COLO668 (cell line): Measurements from ENCODE around the gene EID2B.

Source experiments
- DNase-seq: peaks from one replicate; lab custom pipeline; 2025; ENCODE audit not compliant: unreplicated experiment; lab: John Stamatoyannopoulos, UW

Gene EID2B, protein sequence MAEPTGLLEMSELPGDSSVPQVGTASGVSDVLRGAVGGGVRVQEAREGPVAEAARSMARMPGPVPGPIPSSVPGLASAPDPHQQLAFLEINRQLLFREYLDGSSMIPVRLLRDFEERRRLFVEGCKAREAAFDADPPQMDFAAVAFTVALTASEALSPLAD

DNA sequence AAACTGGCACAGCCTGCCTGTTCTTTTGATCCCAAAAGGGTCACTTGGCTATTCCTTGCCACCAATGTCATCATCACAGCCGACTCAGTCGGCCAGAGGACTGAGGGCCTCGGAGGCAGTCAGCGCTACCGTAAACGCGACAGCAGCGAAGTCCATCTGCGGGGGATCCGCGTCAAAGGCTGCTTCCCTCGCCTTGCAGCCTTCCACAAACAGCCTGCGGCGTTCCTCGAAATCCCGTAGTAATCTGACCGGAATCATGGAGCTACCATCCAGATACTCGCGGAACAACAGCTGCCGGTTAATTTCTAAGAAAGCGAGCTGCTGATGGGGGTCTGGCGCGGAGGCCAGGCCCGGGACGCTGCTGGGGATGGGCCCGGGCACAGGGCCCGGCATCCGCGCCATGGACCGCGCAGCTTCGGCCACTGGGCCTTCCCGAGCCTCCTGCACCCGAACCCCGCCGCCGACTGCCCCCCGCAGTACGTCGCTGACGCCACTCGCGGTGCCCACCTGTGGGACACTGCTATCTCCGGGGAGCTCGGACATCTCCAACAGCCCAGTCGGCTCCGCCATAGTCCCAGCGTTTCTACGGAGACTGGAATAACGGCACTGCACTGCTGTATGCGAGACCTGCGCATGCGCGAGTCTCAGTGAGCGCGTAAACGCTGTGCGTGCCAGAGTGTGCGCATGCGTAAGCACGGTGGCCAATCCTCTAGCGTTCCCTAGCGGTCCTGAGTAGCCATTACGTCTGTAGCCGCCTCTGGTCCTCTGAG is at the start of gene EID2B:
TSS of gene EID2B (minus strand) at position 620 of the 770 bp plus-strand sequence. CDS start at position 570, 50 bp downstream.
- peak; percentile 96 for DNase-seq

DNA sequence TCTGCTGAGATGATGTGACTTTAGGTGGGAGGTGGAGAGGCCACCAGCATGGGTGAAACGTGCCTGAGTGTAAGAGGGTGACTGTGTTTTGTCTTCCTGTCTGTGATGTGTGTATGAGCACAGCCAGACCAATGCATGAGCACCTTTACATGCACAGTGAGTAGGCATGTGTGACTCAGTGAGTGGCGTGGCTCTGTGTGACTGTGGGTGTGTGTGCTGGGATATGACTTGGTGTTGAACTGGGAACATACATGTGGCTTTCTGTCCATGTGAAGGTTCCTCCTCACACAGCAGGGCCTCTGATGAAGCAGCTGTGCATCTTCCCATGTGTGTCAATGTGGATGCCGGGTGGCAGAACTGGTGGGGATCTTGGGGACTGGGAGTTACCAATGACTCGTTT is 49.8 kb upstream of the EID2B start:
- DNase-seq = no peak

DNA sequence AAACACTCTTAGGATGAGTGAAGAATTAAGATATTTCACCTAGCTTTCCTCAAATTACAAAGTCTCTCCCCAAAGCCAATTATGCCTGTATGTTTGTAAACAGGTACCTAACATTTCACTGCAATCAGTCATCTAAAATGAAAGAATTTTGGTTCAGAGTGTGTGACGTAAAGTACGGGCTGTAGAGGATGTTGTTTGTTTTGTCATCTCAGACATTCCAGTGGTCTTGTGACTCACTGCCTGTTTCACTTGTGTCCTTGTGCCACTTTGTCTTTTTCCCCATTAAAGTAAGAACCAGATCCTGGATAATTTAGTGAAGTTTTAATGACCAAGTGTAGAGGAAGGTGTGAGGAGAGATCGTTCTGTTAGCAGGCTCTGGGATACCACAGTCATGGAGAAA is 36.0 kb upstream of the EID2B start:
- DNase-seq = no peak

DNA sequence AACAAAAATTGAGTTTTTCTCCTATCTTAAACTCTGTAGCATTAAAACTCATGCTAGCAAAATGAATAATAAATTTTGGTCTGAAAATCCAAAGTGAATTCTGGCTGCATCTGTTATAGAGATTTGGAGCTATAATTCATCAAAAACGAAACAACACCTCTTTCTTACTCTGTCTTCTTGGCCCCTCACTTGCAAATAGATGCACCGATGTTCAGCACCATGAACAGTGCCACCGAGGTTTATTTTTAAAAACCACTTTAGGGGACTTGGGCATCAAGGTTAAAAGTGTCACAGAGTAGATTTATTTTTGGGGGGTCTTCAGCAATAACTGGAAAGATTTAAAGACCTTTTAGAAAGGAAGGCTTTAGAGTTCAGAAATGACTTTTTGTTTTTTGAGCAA is 33.4 kb upstream of the EID2B start:
- no peak for DNase-seq

DNA sequence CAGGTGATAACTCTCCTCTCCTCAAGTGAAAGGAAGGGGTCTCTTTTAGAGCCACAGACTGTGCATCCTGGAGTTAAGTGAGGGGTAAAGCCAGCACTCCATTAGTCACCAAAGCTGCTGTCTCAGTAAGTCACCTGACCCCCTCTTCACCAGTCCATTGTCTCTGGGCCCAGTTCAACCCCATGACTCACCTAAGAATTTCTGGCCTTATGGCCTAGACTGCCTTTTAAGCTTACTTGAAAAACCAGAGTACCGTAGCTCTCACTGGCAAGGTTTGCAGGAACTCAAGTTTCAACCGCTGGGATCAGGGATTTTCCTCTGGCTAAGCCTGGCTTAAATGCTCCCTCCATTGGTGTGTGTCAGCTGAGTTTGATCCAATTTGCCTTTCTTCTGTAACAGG is 30.8 kb upstream of the EID2B start:
- DNase-seq = peak; percentile 10

DNA sequence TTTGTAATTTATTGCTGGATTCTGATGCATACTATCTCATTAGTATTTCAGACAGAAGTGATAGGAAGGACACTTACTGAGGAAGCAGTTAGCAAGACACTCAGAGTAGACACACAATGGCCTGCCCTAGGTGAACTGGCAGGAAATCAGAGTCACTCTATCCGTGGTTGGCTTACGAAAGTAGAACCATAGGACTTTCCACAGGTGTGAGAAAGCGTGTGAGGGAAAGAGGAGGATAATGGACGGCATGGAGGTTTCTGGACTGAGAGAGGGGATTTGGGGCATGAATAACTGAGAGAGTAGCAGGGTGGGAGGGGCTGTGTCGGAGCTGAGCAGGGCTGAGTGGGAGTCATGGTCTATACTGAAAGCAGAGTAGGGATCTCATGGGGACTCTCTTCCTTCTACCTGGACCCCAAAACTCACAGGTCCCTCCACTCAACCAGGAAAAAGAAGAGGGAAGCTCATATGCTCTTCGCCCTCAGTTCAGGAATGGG is 26.0 kb upstream of the EID2B start:
- DNase-seq = peak; percentile 25

DNA sequence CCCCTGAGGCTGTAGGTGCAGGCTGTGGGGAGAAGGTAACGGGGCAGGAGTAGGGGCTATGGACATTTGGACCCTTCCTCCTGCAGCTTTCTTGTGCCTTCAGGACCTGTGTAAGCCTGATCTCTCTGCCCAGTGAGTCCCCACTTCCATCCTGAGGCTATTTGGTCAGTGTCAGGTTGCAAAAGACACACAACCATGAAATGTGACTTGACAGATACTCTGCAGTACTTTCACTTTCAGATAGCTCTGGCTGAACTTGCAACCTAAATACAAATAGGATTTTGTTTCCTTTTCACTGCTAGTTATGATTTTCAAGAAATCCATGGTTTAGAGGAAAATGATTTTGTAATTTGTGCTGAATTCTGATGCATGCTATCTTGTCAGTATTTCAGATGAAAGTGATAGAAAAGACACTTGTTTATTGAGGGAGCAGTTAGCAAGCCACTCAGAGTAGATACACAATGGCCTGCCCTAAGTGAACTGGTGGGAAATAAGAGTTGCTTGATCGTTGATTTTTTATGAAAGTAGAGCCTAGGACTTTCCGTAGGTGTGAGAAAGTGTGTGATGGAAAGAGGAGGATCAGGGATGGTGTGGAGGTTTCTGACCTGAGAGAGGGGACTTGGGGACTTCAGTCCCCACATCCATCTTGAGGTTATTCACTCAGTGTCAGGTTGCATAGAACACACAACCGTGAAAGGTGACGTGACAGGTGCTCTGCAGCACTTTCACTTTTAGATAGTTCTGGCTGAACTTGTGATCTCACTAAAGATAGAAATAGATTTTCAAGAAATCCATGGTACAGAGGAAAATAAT is 25.4 kb upstream of the EID2B start:
- peak; percentile 72 for DNase-seq

DNA sequence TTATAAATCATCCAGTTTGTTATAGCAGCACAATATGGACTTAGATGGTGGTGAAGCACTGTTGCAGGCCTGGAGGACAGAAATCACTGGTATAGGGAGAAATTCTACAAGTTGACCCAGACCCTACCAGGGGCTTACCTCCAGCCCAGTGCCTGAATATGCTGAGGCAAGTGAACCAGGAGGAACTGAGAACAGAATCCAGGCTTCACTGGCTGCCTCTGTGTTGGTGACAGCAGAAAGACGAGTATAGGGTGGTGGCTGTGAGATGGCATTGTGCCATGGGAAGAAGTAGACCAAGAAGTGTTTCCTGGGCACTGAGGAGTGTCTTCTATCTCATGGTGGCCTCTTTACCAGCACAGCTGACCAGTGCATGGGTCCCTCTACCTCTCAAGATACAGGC is 23.2 kb upstream of the EID2B start:
- no peak for DNase-seq

DNA sequence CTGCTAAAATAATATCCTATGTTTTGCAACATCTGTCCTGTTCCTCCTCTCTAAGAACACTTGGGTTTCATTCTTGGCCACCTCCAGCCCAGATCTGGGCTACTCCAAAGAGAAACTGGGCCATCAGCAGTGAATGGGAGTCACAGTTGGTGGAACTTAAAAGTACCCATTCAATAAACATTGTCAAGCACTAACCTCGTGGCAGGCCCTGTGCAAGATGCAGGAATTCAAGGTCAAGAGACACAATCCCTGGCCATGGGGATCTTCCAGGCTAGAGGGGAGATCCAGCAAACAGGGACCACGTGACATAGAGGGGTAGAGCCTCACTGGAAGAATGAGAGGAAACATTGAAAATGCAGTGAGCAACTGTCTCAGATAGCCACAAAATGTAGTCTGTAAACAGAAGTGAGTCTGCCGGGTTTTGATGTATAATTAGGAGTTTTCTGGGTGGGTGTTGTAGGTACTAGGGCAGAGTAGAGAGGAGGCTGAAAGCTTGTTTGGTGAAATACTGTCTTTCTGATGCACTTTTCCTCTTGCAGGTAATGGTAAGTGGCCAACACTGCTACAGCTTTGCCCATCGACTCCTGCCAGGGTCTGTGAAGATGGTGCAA is 22.2 kb upstream of the EID2B start:
- no peak for DNase-seq

DNA sequence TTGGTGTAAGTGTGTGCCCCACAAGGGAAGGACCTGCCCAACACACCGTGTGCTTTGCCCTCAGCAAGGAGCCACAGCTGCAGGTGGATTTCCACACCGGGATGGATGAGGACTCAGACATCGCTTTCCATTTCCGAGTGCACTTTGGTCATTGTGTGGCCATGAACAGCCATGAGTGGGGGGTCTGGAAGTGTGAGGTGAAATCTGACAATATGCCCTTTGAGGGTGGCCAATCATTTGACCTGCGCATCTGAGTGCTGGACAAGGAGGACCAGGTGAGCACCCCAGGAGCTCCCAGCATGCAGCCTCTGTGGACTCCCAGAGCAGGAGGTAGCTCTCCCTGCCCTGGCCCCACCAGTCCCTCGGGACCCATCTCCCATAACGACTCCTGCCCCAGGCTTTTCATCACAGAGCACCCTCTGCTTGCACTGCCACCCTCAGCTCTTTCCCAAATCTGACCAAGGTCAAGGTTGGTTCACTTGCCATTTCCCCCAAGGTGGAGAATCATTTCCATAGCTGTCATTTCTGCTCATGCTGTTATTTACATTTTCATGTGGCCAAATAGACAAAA is 20.5 kb upstream of the EID2B start:
- no peak for DNase-seq

DNA sequence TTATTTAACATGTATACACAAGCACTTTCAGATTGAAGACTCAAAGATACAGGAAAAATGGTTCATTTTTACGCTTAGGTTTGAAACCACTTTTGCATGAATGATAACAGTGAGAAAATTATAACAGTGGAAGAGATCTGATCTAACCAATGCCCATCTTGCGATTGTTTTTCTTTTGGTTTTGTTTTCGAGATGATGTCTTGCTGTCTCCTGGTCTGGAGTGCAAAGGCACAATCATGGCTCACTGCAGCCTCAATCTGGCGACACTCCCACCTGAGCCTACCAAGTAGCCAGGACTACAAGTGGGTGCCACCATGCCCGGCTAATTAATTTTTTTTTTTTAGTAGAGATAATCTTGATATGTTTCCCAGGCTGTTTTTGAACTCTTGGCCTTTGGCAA is 17.5 kb upstream of the EID2B start:
- DNase-seq = no peak

DNA sequence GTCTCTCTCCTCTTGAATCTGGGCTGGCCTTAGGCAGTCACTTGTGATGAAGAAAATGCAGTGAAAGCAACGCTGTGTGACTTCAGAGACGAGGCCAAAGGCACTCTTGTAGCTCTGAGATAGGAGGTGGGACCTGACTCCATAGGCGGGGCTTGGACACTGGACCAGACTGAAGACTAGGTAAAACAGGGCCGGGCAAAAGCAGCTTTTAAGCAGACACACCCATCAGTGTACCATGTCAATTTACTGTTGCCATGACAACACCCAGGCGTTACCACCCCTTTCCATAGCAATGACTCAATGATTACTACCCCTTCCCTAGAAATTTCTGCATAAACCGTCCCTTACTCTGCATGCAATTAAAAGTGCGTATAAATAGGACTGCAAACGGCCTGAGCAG is 13.9 kb upstream of the EID2B start:
- no peak for DNase-seq

DNA sequence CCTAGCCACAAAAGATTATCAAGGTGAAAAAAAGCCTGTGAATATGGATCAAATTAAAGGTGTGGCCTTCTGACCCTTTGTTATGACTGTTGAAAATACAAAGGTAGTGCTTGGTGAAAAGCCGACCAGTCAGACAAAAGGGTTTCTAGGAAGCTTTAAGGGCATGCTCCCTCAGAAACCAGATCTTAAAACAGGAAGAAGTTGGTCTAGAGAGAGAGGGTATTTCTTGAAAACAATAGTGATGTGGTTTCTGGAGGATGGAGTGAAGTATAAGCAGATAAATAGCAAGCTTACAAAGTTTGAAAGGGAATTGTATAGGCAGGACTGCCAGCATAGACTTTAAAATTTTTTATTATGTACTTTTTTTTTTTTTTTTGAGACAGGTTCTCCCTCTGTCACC is 12.3 kb upstream of the EID2B start:
- DNase-seq = no peak

DNA sequence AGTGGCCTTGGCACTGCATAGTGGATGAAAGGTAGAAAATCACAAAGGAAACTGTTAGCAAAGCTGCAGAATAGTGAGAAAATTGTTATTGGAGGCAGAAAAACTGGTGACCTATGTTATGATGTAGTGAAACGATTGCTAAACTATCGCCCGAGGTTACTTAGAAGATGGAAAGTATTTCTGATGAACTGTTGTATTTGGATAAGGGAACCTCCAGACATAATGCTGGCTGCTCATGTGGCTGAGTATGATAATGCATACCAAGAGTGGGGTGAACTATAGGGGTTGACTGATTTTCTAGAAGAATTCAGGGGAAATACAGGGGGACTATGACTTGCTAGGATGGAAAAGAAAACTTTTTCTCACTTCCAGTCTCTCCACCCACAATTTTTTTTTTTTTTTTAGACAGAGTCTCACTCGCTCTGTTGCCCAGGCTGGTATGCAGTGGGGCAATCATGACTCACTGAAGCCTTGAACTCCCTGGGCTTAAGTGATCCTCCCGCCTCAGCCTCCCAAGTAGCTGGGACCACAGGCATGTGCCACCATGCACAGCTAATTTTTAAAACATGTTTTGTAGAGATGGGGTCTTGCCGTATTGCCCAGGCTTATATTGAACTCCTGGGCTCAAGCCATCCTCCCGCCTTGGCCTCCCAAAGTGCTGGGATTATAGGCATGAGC is 11.7 kb upstream of the EID2B start:
- DNase-seq = no peak

DNA sequence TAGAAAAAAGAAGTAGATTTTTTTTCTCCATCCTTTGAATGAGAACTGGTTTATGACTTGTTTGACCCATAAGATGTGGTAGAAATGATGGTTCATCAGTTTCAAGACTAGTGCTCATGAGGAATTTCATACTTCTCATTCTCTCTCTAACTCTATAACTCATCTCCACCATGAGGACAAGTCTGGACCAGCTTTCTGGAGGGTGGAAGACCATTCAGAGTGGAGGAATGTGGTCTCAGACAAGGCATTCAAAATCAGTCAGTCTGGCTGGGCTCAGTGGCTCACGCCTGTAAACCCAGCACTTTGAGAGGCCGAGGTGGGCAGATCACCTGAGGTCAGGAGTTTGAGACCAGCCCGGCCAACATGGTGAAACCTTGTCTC is 10.8 kb upstream of the EID2B start:
- DNase-seq = no peak

DNA sequence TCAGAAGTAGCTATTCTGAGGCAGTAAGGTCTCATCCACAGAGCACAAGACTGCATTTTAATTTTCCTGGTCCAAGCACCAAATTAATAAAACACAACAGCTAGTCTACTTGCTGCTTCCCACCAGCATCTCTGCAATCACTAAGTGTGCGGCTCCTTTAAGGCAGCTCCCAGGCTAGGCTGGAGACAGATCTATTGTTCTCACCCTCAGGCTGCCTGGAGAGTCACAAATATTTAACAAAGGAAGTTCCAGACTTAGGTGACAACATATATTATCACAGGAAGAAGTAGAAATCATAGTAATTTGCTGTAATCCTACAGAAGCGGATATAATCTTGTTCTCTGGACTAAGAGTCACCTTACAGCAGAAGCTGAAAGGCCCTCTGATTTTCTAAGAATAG is 9.6 kb upstream of the EID2B start:
- DNase-seq = no peak

DNA sequence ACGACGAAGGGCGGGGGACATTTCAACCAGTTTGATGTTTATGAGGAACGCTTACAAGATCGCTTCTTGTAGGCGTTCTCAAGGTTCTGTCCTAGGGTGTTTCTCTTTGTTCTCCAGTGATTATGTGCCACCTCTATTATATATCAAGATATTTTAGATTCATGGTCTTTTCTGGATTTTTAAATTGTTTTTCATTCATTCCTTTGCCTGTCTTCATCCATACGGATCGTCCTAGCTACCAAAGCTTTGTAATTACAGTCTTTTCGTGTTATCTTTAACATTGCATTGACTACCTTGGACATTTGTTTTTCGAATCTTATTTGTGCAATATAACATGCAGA is 7.7 kb upstream of the EID2B start:
- no peak for DNase-seq

DNA sequence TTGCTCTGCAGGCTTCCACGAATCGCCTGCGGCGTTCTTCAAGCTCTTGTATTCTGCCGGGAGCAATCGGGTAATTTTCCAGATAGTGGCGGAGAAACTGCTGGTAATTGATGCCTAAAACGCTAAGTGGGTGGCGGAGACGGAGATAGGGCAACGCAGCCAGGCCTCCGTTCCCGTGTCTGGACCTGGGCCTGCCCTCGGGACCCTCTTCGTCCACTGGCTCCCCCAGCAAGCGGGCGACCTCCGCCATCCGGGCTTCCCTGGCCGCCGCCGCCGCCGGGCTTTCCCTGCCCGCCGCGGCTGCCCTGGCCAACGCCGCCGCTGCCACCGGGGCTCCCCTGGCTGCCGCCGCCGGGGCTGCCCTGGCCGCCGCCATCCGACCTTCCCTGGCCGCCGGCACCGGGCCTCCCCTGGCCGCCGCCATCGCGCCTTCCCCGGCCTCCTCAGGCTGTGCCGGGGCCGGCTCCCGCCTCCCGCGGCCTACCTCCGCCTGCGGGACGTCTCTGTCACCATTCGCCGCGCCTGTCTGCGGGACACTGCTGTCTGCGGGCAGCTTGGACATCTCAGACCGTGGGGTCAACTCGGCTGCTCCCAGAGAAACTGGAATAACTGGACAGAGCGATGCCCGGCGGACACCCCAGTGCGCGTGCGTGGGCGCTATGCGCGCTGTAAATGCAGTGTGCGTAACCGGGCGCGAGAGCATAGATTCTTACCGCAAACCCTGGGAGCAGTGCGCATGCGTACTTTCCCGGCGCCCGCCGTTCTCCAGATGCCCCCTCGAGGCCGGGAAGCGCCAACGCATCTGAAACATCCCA is 7.1 kb upstream of the EID2B start, which contains the start of gene EID2:
TSS of gene EID2 (minus strand) at position 644 of the 815 bp plus-strand sequence. CDS start at position 562, 82 bp downstream.
- DNase-seq = peak; percentile 94

DNA sequence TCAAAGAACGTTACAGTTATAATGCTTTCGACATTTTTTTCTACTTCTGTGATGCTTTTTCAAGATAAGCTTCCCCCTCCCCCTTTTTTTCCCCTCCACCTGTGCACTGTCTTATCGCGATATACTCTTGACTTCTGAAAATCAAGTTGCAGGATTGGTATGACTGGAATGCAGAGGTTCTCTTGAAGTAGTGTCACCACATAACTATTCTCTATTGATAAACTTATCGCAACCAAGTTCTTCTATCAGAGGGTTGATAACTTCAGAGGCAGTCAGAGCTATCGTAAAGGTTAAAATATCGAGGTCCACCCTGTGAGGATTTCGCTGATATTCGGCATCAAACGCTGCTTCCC is 6.5 kb upstream of the EID2B start:
- DNase-seq = no peak

DNA sequence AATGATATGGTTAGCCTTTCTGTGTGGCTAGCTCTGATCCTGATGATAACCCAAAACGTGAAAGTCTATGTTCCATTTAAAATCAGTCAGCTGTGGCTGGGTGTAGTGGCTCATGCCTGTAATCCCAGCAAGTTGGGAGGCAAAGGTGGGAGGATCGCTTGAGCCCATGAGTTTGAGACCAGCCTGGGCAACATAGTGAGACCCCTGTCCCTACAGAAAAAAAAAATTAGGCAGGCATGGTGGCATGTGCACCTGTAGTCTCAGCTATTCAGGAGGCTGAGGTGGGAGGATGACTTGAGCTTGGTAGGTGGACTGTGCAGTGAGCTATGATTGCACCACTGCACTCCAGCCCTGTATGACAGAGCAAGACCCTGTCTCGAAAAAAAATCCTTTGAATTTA is 1.1 kb upstream of the EID2B start:
- DNase-seq = no peak
